ENCODE data around the gene PKNOX2. TPM values are rescaled to one million over a fixed set of nuclear protein-coding genes. Genes with fewer than 3 reads are reported as not detected.

PKNOX2 gene
- total and polyA plus RNA-seq, 2 of the 8 experiments (the other 6 are each of a cell fraction or from before 2014, with no cell fraction given): 2.0 TPM

DNA sequence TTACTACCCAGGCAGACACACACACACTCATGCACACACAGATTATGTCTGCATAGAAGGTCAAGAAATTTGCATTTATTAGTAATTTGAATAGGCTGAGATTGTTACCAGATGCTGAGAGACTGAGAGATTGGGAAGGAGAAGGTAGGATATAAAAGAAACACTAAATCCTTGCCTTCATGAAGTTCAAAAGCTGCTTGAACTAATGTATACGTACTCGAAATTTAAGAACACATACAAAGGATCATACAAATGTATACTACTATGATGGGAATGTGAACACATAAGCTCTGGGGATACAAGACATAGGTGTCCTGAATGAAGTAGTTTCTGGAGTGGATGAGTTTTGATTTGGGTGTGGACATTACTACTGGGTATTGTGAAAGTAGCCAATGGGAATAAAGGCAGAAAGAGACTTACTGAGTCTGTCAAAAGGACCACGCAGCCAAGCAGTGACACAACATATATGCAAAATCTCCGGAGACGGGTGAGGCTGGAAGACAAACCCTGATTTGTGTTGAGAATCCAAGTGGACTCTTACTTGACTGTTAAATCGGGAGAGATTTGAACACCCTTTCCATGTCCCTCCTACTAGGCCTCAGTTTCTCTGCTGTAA lies 7.3 kb upstream of the PKNOX2 start:
- Histone ChIP-seq H3K14ac (ENCODE audit: insufficient read length) (no peak overlapping the region), H3K4me3 (ENCODE audit: extremely low read depth in 1 of 4, insufficient read depth in 2 of 4, low read depth in 3 of 4, low read length in 4 of 4) (no peak overlapping the region), H2AFZ (ENCODE audit: low read length) (no peak overlapping the region), H3K23ac (ENCODE audit: insufficient read length) (no peak overlapping the region), H4K20me1 (replicated peaks in 1 of 2; ENCODE audit: control insufficient read depth in 1 of 2, insufficient read depth in 2 of 2, low read length in 2 of 2) (no peaks in the 10 kb centered on the region), H2BK5ac (ENCODE audit: low read depth, low read length) (no peak overlapping the region), H3K18ac (ENCODE audit: extremely low read depth, low read length) (no peak overlapping the region), H2BK15ac (ENCODE audit: low read length) (no peak overlapping the region), H3K9ac (replicated peaks in 1 of 4; ENCODE audit: extremely low read depth in 1 of 4, low read depth in 3 of 4, low read length in 3 of 4) (no peak overlapping the region), H3K79me1 (ENCODE audit: low read depth, low read length) (no peaks in the 10 kb centered on the region), H3K9me3 (ENCODE audit: insufficient read depth in 2 of 2, low read depth in 1 of 2, low read length in 1 of 2) (peaks cover 0 to 6% of the 10 kb centered on the region in 2 experiments; a peak in 1 of 4 replicates), H3K4me2 (ENCODE audit: insufficient read depth in 1 of 2, low read depth in 2 of 2, low read length in 2 of 2) (no peak overlapping the region), H2AK5ac (ENCODE audit: low read depth, low read length) (no peak overlapping the region), H2BK12ac (ENCODE audit: low read depth, low read length) (no peak overlapping the region), H3K4me1 (replicated peaks in 1 of 4; ENCODE audit: control insufficient read depth in 3 of 4, insufficient read depth in 4 of 4, low read length in 3 of 4) (peaks cover 0 to 3% (median under 1%) of the 10 kb centered on the region in 4 experiments; a peak in 1 of 7 replicates), H2BK20ac (ENCODE audit: low read length) (no peak overlapping the region), H3K4ac (replicated peaks; ENCODE audit: insufficient read length, low read depth, low read length) (no peak overlapping the region), H3K27ac (ENCODE audit: low read depth, low read length) (no peak overlapping the region), H4K5ac (ENCODE audit: insufficient read length, low read depth, low read length) (no peak overlapping the region), H3K79me2 (ENCODE audit: control insufficient read depth in 1 of 2, insufficient read depth in 2 of 2, low read length in 2 of 2) (no peaks in the 10 kb centered on the region; a peak in 1 of 4 replicates), H3K27me3 (replicated peaks in 1 of 4; ENCODE audit: control insufficient read depth in 3 of 4, extremely low read depth in 1 of 4, insufficient read depth in 3 of 4, low read length in 3 of 4) (no peaks in the 10 kb centered on the region; a peak in 2 of 7 replicates), H4K8ac (ENCODE audit: extremely low read depth, insufficient read depth, low read length) (no peak overlapping the region), H3K23me2 (ENCODE audit: low read depth, low read length) (peaks cover 2% of the 10 kb centered on the region; the same call in 1 of the 2 replicates), H3K56ac (replicated peaks; ENCODE audit: insufficient read length, low read depth, low read length) (no peak overlapping the region), H4K91ac (replicated peaks; ENCODE audit: insufficient read length, low read length) (no peak overlapping the region), H3K36me3 (ENCODE audit: control insufficient read depth in 2 of 4, insufficient read depth in 4 of 4, low read length in 3 of 4) (no peaks in the 10 kb centered on the region; a peak in 1 of 8 replicates), H2BK120ac (replicated peaks; ENCODE audit: low read depth, low read length) (no peak overlapping the region)
- DNase-seq (ENCODE audit: low read depth in 1 of 2, low spot score in 2 of 2) (no peak), FAIRE-seq (no peak)
- ChIA-PET CTCF (ENCODE audit: partially characterized antibody) (interaction anchor here (0.6 to 5.7 kb wide), 10 partner anchors 14 to 248 kb away, joined by 3 to 42 read pairs (median 3); no protein-coding TSS in a partner anchor), POLR2A (ENCODE audit: partially characterized antibody) (no interaction called here)
- TF ChIP-seq SIX5 (IDR thresholded peaks at IDR 0.05; ENCODE audit: low read depth, low read length) (no peak), SAP30 (IDR thresholded peaks at IDR 0.05; ENCODE audit: insufficient read depth, insufficient replicate concordance, low read length) (no peak), RFX5 (IDR thresholded peaks at IDR 0.05; ENCODE audit: borderline replicate concordance, low read depth, low read length) (no peak), POLR2A (IDR thresholded peaks at IDR 0.05; ENCODE audit: control extremely low read depth in 1 of 2, low read depth in 2 of 2, low read length in 2 of 2) (no peak), MAFK (IDR thresholded peaks at IDR 0.05; ENCODE audit: low read depth, low read length) (no peak), TAF7 (optimal IDR thresholded peaks at IDR 0.05; ENCODE audit: borderline replicate concordance, low read depth, low read length) (no peak), CTBP2 (IDR thresholded peaks at IDR 0.05; ENCODE audit: borderline replicate concordance, insufficient read depth, insufficient read length, low read length) (no peak), NANOG (IDR thresholded peaks at IDR 0.05; ENCODE audit: insufficient read depth, low read depth, low read length, poor library complexity, severe bottlenecking) (no peak), BRCA1 (IDR thresholded peaks at IDR 0.05; ENCODE audit: low read depth, low read length) (no peak), NRF1 (IDR thresholded peaks at IDR 0.05; ENCODE audit: low read depth, low read length) (no peak), TAF1 (IDR thresholded peaks at IDR 0.05; ENCODE audit: low read depth, low read length) (no peak)
- WGBS, 2 experiments (ENCODE audit: extremely low coverage in 1 of 2, insufficient coverage in 1 of 2, insufficient read length in 1 of 2, insufficient replicate concordance in 2 of 2, low coverage in 1 of 2, low lambda C conversion rate in 2 of 2, missing lambda C conversion rate in 1 of 2): 86% methylated on average over 6 of the region's 6 CpGs; no CpG with 5 or more reads in 1 of the 2 experiments

All from H1 (cell line).